ENCODE results near the gene ADRA2B.

- TF ChIP-seq CTCF (IDR thresholded peaks at IDR 0.05) (no peak), POLR2A (IDR thresholded peaks at IDR 0.05) (no peak), EP300 (IDR thresholded peaks at IDR 0.05) (no peak)
Observed at GRCh38 chr2:96108541-96109360, 7.6 kb downstream of the ADRA2B start.
